Measurements from ENCODE around the gene NEU2.

DNA sequence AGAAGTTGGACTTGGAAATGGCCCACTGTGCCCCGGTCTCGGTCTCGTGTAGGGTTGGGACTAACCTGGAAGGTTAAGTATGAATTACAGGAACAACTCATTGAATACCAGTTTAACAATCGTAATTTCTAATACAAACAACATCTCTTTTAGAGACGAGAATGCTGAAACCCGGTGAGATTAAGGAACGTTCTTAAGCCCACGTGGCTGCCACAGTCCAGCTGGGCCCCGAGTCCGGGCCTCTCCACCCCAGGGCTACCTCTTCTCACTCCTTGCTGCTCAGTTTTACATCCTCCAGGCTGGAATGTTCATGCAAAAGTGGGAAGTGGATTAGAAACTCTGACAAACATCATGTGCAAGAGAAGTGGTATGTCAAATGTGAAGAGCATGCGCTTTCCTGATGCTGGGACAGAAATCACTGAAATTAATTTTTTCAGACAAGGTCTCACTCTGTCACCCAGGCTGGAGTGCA is 48.8 kb upstream of the NEU2 start:
- TF ChIP-seq POLR2AphosphoS5 (IDR thresholded peaks at IDR 0.05) (no peak), POLR2A (IDR thresholded peaks at IDR 0.05) (no peak)

All from spleen (tissue), 3 donors.